Right ventricle myocardium superior (tissue), 1 donor: ENCODE data around the gene TXN. TPM values are rescaled to one million over a fixed set of nuclear protein-coding genes. Genes with fewer than 3 reads are reported as not detected.
"Not testable (repeated sequence)": the region's sequence is repeated elsewhere in the genome, so short reads cannot be mapped to it uniquely, and the experiment has no call there.

Experiments used
- ATAC-seq: fragments of 200-7000 bp; cut with Tn5 transposase; one replicate; pipeline ENCODE4 v1.9.1; 2020; ENCODE audit warnings: mild to moderate bottlenecking; ENCODE audit not compliant: poor library complexity
- DNase-seq: peaks from one replicate; pipeline ENCODE4 v3.0.0-alpha.2; 2020
- intact Hi-C: fragments of 100-400 bp; cut with DNase I; formaldehyde crosslinking; loops from one replicate; pipeline ENCODE4 v1.11.2; 2022
- total RNA-seq: library from RNA; stranded (reverse); fragmentation: NEBNext Ultra II Directional; extraction: Animal tissue kit (Norgen Biotek cat#: 25700); gene quantifications from one replicate; pipeline ENCODE4 v1.2.1, GENCODE V29; 2021
- donor health status: DM: no; HTN: yes; CAD: no; lungs with severe emphysema.

The TXN gene
- total RNA-seq, 1 donor from 2014 or later = 58.7 TPM

DNA sequence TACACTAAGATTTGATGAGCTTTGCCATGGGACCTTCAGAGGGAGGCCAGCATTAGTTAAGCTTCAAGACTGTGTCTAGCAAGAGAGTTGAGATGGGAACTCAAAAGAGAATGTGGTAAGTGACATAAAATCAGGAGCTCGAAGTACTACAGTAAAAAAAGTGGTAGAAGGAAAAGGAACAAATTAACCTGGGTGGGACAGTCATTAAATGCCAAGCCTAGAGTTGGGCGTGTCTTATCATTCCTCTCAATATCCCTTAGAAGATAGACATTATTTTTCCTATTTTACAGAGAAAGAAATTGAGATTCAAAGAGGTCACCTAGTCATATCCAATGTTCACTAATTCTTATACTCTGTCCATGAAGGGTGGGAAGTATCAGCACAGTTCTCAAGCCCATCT lies 3.3 kb upstream of the TXN start:
- intact Hi-C loops = no loop called here
- ATAC-seq = no peak
- DNase-seq = no peak

- ATAC-seq (no peak), DNase-seq (no peak)
- intact Hi-C loops = no loop called here
Measured at GRCh38 chr9:110258690-110259091, 2.4 kb upstream of the TXN start.

- ATAC-seq = no peak
- DNase-seq = no peak
- intact Hi-C loops = no loop called here
Measured at GRCh38 chr9:110257956-110258355, 1.6 kb upstream of the TXN start.

DNA sequence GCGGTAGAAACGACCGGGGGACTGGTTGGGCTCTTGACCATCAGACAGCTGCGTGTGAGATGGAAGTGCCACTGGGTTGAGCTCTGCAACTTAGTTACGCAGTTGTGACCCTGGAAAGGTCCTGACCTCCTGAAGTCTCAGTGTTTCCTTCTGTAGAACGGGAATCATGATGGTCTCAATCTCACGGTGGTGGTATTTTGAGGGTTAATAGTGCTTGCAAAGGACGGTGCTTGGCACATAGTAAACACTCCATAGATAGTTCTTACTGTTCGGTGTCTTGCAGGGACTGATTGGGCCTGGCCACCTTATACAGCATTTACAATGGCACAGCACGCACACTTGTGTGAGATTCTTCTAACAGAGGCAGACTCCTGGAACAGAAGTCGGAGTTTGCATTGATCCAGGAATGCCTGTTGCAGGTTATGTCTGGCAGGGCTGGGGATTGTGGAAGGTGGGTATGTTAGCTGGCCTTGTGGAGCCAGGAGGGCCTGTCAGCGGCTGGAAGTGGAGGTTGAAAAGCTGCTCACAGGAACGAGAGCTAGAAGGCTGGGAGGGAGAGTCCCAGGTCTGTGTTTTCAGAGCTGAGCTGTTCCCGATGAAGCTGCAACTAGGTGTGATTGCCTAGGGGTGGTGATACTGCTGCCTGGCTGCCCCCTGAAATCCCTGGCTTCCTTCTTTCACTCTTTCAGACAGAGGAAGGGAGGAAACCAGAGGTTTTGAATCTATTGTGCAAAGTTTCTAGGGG lies 962 bp upstream of the TXN start:
- peak; percentile 64 for DNase-seq
- peak; percentile 56 for ATAC-seq
- intact Hi-C loops = no loop called here

DNA sequence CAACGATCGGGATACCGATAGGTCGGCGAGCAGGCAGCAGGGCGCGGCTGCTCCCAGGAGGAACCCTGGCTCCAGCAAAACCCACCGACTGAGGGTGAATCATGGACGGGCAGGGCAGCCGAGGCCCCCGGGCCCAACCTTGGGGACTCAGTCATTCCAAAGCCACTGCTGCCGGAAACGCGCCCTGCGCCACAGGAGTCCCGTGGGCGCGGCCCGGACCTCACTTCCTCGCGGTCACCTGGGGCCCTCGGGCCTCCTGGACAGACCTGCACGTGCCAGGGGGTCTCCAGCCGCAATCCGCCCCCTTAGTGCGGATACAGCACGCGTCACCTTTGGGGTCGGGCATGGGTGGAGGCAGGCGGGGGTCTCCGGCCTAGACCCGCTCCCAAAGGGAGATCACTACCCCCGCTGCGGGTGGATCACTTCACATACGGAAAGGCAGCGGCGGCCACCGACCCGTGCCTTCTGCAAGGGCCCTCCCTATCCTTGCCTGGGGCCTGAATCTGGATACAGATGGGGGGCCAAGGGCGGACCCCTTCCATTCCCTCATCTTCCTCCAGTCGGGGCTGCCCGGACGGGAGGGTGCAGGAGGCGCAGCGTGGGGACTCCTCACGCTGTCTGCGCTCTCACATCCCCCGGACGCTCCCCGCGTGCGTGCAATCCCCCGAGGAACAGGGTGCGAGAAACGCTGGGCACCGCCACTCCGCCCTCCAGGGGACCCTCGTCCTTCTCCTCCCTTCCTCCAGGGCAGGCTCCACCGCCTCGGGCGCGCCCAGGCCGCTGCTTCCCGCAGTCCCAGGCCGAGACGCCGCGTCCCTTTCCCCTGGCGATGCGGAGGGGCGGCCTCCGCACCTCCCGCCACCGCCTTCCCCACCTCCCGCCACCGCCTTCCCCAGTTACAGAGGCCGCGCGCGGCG lies 586 bp downstream of the TXN start:
- intact Hi-C loops = no loop called here
- ATAC-seq (peak; percentile 50), DNase-seq (peak; percentile 78)

- ATAC-seq = no peak
- intact Hi-C loops = no loop called here
- DNase-seq = no peak
Measured at GRCh38 chr9:110255034-110255462, 1.3 kb downstream of the TXN start.

- DNase-seq (no peak), ATAC-seq (no peak)
- intact Hi-C loops = no loop called here
Measured at GRCh38 chr9:110254500-110254899, 1.8 kb downstream of the TXN start.

DNA sequence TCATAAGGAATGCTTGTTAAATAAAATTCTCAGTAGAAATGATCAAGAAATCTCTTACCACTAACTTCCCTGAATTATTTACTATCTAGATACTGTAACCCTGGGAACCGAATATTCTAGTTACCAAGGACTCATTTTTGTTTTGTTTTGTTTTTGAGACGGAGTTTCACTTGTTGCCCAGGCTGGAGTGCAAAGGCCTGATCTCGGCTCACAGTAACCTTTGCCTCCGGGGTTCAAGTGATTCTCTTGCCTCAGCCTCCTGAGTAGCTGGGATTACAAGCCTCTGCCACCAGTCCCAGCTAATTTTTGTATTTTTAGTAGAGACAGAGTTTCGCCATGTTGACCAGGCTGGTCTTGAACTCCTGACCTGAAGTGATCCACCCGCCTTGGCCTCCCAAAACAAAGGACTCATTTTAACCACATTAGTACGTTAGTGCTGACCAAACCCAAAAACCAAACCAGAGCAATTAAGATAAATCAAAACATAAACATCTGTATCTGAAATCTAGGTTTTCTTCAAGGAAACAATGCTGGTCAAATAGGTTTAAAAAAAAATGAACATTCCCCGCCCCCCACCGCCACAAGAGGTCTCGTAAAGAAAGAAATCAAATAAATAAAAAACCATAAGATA lies 3.7 kb downstream of the TXN start:
- DNase-seq = no peak
- intact Hi-C loops = no loop called here
- no peak for ATAC-seq

DNA sequence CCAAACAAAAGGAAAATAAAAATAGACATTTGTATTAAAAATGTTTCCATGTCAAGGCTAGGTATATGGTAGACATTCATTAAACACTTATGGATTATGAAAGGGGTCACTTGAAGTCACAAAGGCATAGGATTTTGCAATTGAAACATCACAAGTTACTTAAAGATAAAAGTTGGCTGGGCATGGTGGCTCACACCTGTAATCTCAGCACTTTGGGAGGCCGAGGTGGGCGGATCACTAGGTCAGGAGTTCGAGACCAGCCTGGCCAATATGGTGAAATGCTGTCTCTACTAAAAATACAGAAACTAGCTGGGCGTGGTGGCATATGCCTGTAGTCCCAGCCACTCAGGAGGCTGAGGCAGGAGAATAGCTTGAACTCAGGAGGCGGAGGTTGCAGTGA lies 4.5 kb downstream of the TXN start:
- DNase-seq, intact Hi-C loops, ATAC-seq: not testable (repeated sequence)

DNA sequence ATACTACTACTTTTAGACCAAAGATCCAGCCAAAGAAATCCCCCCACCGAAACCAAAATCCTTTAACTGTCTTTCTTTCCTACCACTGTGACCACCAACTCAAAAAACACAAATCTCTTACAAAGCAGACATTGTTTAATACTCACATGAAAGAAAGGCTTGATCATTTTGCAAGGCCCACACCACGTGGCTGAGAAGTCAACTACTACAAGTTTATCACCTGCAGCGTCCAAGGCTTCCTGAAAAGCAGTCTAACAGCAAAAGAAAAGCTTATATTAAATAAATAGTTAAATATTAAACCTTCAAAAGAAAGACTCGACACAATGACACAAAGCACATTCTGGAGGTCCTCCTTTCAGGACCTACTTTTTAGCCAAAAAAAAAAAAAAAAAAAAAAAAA lies 5.1 kb downstream of the TXN start:
- intact Hi-C loops = no loop called here
- DNase-seq = no peak
- ATAC-seq = no peak

DNA sequence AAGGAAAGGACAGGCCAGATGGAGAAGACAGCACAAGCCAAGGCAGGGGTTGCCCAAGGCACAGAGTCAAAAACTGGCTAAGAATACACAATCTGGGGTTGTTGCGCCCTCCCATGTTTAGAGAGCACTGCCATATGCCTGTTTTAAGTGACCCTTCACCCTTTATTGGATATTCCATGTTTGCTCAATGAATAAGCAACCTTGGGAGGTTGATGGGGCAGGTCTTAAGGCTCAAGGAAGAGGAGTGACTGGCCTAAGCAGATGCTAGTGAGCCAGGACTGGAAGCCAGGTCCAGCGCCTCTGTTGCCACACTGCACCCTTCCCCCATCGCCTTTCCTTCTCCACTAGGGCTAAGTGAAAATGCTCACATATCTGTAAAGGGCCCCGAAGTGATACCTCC lies 6.7 kb downstream of the TXN start:
- intact Hi-C loops = no loop called here
- no peak for DNase-seq
- ATAC-seq = no peak

- intact Hi-C loops = no loop called here
- ATAC-seq = no peak
- no peak for DNase-seq
Measured at GRCh38 chr9:110248361-110248760, 7.9 kb downstream of the TXN start.

DNA sequence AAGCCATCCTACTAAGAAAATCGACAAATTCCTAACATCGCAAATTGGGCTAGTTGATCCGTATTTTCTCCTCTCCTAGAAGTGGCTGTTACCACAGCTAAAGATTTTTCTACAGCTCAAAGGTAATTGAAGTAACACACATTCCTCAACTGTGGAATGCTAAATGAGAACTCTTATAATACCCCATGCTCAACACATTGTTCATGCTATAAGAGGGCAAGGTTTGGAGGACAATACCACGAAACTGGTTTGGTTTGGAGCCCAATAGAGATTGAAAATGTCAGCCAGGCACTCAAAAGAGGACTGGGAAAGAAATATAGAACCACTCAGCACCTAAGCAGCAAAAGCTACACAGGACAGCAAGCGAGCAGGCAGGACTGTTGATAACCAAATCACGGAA lies 10.1 kb downstream of the TXN start:
- ATAC-seq = peak; percentile 28
- intact Hi-C loops = no loop called here
- DNase-seq = no peak

- intact Hi-C loops = no loop called here
- DNase-seq (no peak), ATAC-seq (no peak)
Measured at GRCh38 chr9:110244616-110245015, 11.7 kb downstream of the TXN start.

DNA sequence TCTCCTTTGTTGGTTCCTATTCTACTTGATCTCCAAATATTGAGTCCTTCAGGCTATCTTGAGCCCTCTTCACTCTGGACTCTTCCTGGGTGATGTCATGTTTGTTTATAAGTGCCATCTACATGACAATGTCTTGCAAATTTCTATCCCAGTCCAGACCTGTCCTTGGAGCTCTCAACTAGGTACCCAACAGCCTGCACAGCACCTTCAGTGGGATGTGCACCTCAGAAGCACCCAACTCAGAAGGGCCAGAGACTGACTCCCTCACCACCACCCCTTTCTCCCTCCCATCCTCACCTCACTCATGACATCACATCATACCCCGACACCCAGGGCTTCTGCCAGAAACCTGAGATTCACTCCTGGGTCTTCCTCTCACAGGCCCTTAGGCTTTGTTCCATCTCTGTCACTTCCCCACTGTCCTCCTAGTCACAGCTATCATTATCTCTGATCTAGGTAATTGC lies 14.4 kb downstream of the TXN start:
- ATAC-seq (no peak), DNase-seq (no peak)
- intact Hi-C loops = no loop called here

DNA sequence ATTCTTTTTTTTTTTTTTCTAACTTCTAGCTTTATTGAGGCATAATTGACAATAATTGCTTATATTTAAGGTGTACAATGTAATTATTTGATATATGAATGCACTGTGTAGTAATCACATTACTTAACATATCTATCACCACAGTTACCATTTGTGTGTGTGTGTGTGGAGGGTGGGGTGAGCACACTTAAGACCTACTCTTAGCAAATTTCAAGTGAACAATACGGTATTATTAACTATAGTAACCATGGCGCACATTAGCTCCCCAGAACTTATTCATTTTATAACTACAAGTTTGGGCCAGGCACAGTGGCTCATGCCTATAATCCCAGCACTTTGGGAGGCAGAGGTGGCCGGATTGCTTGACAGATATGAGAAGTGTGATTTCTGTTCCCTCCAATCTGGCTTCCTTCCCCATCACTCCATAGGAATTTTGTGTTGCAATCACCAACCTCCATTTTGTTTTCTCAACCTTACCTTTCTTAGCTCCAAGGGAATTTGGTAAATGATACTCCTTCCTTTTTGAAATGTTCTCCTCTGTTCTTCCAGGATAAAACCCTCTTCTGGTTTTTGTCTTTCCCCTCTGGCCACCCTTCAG lies 14.9 kb downstream of the TXN start:
- intact Hi-C loops = no loop called here
- ATAC-seq (no peak), DNase-seq (no peak)

DNA sequence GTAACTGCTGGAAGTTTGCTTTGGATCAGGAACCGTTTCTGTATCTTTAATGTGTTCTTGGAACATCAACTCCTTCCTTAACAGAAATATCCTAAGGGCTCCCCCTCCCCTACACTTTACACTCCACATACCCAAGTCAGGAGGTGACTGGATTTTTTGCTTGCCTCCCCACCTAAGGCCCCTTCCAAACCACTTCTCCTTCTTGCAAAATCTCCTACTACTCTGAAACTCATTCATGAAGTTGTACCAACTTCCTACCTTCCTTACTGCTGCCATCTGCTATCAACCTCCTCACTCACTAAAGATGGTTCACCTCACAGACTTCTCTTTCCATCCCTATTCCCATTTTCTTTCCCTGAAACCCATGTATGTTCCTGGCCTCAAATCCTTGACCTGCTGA lies 16.1 kb downstream of the TXN start:
- intact Hi-C loops = no loop called here
- DNase-seq = no peak
- no peak for ATAC-seq

- no peak for ATAC-seq
- intact Hi-C loops = no loop called here
Measured at GRCh38 chr9:110228321-110228720, 28.0 kb downstream of the TXN start.

GRCh38 chr9:110224583-110224982 lies 31.7 kb downstream of the TXN start:
- ATAC-seq (no peak), DNase-seq (no peak)
- intact Hi-C loops = no loop called here

More at GRCh38 chr9:110228321-110228720, 28.0 kb downstream of the TXN start:
- DNase-seq = no peak
